AG10803 (cell line): ENCODE results near the gene ZNF438.
"Not testable (repeated sequence)": the region's sequence is repeated elsewhere in the genome, so short reads cannot be mapped to it uniquely, and the experiment has no call there.

Source experiments
- DNase-seq: peaks from one replicate; pipeline ENCODE4 v3.0.0; 2010; ENCODE audit warnings: low read depth
- H3K4me3 ChIP-seq: 2 replicates; pipeline ENCODE4 v1.5.1; 2011; ENCODE audit warnings: mild to moderate bottlenecking, low read length, control low read depth
- TF ChIP-seq, protein P1 (sequence below): conservative IDR thresholded peaks from 2 replicates; pipeline ENCODE4 v1.5.1; 2011; ENCODE audit warnings: mild to moderate bottlenecking, low read length, control low read depth, inconsistent platforms

Gene ZNF438

DNA sequence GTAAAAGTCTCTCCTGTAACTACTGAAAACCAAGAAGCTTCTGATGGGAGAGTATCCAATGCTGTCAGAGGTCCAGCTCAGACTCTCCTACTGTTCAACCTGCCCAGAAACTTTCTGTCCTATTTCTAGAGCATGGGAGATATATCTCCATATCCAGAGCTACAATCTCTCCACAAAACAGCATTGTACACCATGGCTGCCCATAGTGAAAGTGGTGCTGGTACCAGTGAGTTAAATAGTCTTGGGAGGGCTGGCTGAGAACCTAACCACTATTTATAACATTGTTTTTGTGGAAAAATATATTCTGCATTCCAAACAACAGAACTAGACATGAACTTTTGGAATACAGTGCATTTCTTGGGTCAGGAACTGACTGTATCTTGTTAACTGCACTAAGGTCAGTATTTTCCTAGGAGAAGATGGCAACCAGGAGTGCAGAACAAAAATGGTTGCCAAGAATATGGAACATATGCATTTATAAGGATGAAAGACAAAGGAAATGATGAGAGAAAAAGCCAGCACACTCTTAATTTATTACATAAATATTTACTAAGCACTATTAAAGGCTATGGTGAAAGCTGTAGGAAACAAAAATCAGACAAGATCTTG is 91.9 kb downstream of the ZNF438 start:
- no peak overlapping the region for H3K4me3 ChIP-seq
- DNase-seq = no peak
- TF ChIP-seq, protein P1, sequence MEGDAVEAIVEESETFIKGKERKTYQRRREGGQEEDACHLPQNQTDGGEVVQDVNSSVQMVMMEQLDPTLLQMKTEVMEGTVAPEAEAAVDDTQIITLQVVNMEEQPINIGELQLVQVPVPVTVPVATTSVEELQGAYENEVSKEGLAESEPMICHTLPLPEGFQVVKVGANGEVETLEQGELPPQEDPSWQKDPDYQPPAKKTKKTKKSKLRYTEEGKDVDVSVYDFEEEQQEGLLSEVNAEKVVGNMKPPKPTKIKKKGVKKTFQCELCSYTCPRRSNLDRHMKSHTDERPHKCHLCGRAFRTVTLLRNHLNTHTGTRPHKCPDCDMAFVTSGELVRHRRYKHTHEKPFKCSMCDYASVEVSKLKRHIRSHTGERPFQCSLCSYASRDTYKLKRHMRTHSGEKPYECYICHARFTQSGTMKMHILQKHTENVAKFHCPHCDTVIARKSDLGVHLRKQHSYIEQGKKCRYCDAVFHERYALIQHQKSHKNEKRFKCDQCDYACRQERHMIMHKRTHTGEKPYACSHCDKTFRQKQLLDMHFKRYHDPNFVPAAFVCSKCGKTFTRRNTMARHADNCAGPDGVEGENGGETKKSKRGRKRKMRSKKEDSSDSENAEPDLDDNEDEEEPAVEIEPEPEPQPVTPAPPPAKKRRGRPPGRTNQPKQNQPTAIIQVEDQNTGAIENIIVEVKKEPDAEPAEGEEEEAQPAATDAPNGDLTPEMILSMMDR = no peak

- TF ChIP-seq, protein P1 = no peak
- H3K4me3 ChIP-seq = no peak overlapping the region
- DNase-seq = peak; percentile 36
These were observed 96.6 kb downstream of the ZNF438 start for GRCh38 chr10:30935078-30935477.

DNA sequence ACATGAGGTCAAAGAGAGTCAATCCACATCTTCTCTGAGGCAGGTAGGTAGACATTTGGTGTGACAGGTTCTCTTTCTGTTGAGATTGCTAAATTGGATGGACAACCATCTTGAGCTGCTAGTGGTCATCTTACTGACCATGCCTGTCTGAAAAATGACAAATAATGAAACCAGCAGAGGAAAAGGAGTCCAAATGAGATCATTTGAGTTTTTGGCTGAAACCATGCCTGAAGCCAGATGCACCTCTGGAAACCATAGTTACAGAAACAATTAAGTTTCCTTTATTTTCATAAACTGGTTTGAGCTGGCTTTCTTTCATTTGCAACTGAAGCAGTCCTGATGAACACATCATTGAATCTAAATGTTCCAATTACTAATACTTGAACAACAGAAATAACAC is 100.6 kb downstream of the ZNF438 start:
- no peak for DNase-seq
- H3K4me3 ChIP-seq = no peak overlapping the region
- TF ChIP-seq, protein P1 = no peak

GRCh38 chr10:30929901-30930520 is 101.7 kb downstream of the ZNF438 start:
- DNase-seq = no peak
- no peak overlapping the region for H3K4me3 ChIP-seq
- TF ChIP-seq, protein P1 = no peak

GRCh38 chr10:30929311-30929729 is 102.3 kb downstream of the ZNF438 start:
- not testable (repeated sequence) for H3K4me3 ChIP-seq, DNase-seq

DNA sequence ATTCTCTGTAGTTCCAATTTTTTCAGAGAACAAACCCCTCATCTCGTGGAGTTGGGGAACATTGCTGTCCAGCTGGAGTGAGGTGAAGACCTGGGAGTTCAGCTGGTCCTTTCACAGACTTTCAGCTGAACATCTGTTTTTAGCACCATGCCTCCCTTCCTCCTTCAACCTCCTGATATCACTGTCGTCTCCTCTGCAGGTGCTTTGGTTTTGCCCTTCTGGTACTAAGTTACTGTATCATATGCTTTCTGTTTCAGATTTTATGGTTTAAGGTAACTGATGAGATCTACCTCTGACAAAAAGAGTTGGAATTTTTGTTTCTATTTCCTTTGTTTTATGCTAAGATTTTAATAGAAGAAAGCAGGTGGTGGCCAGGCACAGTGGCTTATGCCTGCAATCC is 102.9 kb downstream of the ZNF438 start:
- TF ChIP-seq, protein P1 = no peak
- H3K4me3 ChIP-seq = no peak overlapping the region

GRCh38 chr10:30918651-30919050 is 113.0 kb downstream of the ZNF438 start:
- DNase-seq = no peak
- TF ChIP-seq, protein P1 = no peak
- no peak overlapping the region for H3K4me3 ChIP-seq

More for the DNA sequence above, 102.9 kb downstream of the ZNF438 start:
- no peak for DNase-seq

- H3K4me3 ChIP-seq = no peak overlapping the region
- no peak for DNase-seq
- TF ChIP-seq, protein P1 = no peak
These were observed 113.9 kb downstream of the ZNF438 start for GRCh38 chr10:30917789-30918188.
